Fibroblast of lung (primary cell): Measurements from ENCODE around the gene GRB10.

ENCODE experiments used
- EZH2 ChIP-seq: IDR thresholded peaks from 2 replicates; pipeline ENCODE4 v1.5.1; 2012; ENCODE audit warnings: low read length, control low read depth, mild to moderate bottlenecking; ENCODE audit errors: missing control alignments
- TF ChIP-seq, protein P1 (sequence below), 2 donors: IDR thresholded peaks in 1 of 2; conservative IDR thresholded peaks in 1 of 2; 1 replicate in 1 of 2; 2 replicates in 1 of 2; pipeline ENCODE4 v1.5.1; 2011 to 2012; ENCODE audit warnings: low read length in 2 of 2, control low read depth in 1 of 2, inconsistent platforms in 1 of 2, low read depth in 1 of 2, mild to moderate bottlenecking in 1 of 2

DNA sequence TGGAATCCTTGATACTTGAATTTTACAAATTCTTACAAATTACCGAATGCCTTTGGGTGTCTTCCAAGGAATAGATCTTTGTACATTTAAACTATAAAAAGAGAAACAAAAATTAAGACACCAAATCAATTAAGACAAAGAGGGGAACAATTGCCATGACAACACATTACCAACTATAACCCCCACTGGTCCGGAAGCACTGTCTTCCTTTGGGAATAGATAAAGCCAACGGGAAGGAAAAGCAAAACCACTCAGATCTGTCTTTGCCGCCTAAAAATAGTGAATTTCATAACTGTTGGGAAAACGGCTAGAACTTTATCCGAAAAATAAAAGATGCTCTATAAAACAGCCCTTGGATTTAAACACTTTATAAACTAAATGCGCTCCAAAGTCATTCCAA lies 37.4 kb downstream of the GRB10 start:
- TF ChIP-seq, protein P1, sequence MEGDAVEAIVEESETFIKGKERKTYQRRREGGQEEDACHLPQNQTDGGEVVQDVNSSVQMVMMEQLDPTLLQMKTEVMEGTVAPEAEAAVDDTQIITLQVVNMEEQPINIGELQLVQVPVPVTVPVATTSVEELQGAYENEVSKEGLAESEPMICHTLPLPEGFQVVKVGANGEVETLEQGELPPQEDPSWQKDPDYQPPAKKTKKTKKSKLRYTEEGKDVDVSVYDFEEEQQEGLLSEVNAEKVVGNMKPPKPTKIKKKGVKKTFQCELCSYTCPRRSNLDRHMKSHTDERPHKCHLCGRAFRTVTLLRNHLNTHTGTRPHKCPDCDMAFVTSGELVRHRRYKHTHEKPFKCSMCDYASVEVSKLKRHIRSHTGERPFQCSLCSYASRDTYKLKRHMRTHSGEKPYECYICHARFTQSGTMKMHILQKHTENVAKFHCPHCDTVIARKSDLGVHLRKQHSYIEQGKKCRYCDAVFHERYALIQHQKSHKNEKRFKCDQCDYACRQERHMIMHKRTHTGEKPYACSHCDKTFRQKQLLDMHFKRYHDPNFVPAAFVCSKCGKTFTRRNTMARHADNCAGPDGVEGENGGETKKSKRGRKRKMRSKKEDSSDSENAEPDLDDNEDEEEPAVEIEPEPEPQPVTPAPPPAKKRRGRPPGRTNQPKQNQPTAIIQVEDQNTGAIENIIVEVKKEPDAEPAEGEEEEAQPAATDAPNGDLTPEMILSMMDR (conservative IDR thresholded peaks at IDR 0.05 in 1 of 2, IDR thresholded peaks at IDR 0.05 in 1 of 2; ENCODE audit: low read depth in 1 of 2, low read length in 2 of 2) = no peak
- TF ChIP-seq EZH2 = no peak
